OCI-LY1 (cell line): ENCODE data around the gene PPP2R5B.

Experiments
- CTCF ChIP-seq: fragments of 200-600 bp; sonication (generic), shearing (Covaris generic); IDR thresholded peaks from 2 replicates; pipeline ENCODE4 v1.5.1; 2017; ENCODE audit warnings: mild to moderate bottlenecking, antibody characterized with exemption, low read length, moderate library complexity, mixed read lengths
- EZH2 ChIP-seq: fragments of 200-600 bp; sonication (generic), shearing (Covaris generic); IDR thresholded peaks from 2 replicates; pipeline ENCODE4 v1.8.0; 2017; ENCODE audit warnings: borderline replicate concordance, mixed run types, mild to moderate bottlenecking, antibody characterized with exemption, low read length, moderate library complexity, mixed read lengths

GRCh38 chr11:64936539-64936938, 12.1 kb downstream of the PPP2R5B start:
- TF ChIP-seq EZH2 (no peak), CTCF (no peak)
